Measurements from ENCODE around the gene NOS1. TPM values are rescaled to one million over a fixed set of nuclear protein-coding genes. Genes with fewer than 3 reads are reported as not detected.
A peak's percentile ranks its signal among the peaks of the same experiment; 100 is the strongest.
"Not testable (repeated sequence)": the region's sequence is repeated elsewhere in the genome, so short reads cannot be mapped to it uniquely, and the experiment has no call there.

Gene NOS1
- total RNA-seq, 1 donor from 2014 or later = 0.11 TPM

GRCh38 chr12:117188961-117189724, 172.3 kb downstream of the NOS1 start:
- Mint-ChIP-seq H3K4me1 (peaks cover 16% of the 10 kb centered on the region), H3K27me3 (ENCODE audit: insufficient read depth, low read depth) (peaks cover 6% of the 10 kb centered on the region), H3K9me3 (no peaks in the 10 kb centered on the region), H3K4me3 (peak overlapping the region; percentile 95), H3K27ac (peak overlapping the region; percentile 18), H3K36me3 (peaks cover 28% of the 10 kb centered on the region)
- Histone ChIP-seq H3K4me2 (peak overlapping the region; percentile 94), H3K36me3 (peaks cover 6% of the 10 kb centered on the region), H3K27ac (no peak overlapping the region), H3K9me3 (ENCODE audit: low read depth) (no peaks in the 10 kb centered on the region), H3K27me3 (peaks cover 7% of the 10 kb centered on the region), H3F3A (ENCODE audit: low read depth) (peaks cover 8% of the 10 kb centered on the region), H3K9ac (peak overlapping the region; percentile 77), H3K4me3 (peak overlapping the region; percentile 79), H3K4me1 (peaks cover 8% of the 10 kb centered on the region), H4K20me1 (ENCODE audit: low read depth) (peaks cover 30% of the 10 kb centered on the region), H2AFZ (replicated peaks) (no peak overlapping the region), H3K79me2 (ENCODE audit: low read depth) (peaks cover 53% of the 10 kb centered on the region)
- peak; percentile 48 for DNase-seq (ENCODE audit: low spot score)
- TF ChIP-seq EZH2 (IDR thresholded peaks at IDR 0.05) = no peak

- Mint-ChIP-seq H3K9me3 (peaks cover 3% of the 10 kb centered on the region), H3K36me3 (peaks cover 34% of the 10 kb centered on the region), H3K4me3 (peak overlapping the region; percentile 95), H3K27ac (no peak overlapping the region), H3K4me1 (peaks cover 16% of the 10 kb centered on the region), H3K27me3 (ENCODE audit: insufficient read depth, low read depth) (peaks cover 6% of the 10 kb centered on the region)
- peak overlapping the region; percentile 79 for H3K4me3 ChIP-seq
- H3K27me3 ChIP-seq = peaks cover 7% of the 10 kb centered on the region
- H3K79me2 ChIP-seq (ENCODE audit: low read depth) = peaks cover 56% of the 10 kb centered on the region
- no peak for DNase-seq (ENCODE audit: low spot score)
- no peak for TF ChIP-seq EZH2 (IDR thresholded peaks at IDR 0.05)
- TF ChIP-seq CTCF (IDR thresholded peaks at IDR 0.05) = no peak
- TF ChIP-seq EZH2phosphoT487 (IDR thresholded peaks at IDR 0.05) = no peak
- H3K9ac ChIP-seq = no peak overlapping the region
- H3K36me3 ChIP-seq = peaks cover 6% of the 10 kb centered on the region
- peaks cover 8% of the 10 kb centered on the region for H3F3A ChIP-seq (ENCODE audit: low read depth)
- H3K27ac ChIP-seq = no peak overlapping the region
- H4K20me1 ChIP-seq (ENCODE audit: low read depth) = peaks cover 30% of the 10 kb centered on the region
- H3K4me1 ChIP-seq = peaks cover 8% of the 10 kb centered on the region
- H3K4me2 ChIP-seq = peak overlapping the region; percentile 94
- no peaks in the 10 kb centered on the region for H3K9me3 ChIP-seq (ENCODE audit: low read depth)
- no peak overlapping the region for H2AFZ ChIP-seq (replicated peaks)
Measured at GRCh38 chr12:117188121-117188665, 173.2 kb downstream of the NOS1 start.

GRCh38 chr12:117187421-117187820, 174.0 kb downstream of the NOS1 start:
- H3K4me1 ChIP-seq = peaks cover 8% of the 10 kb centered on the region
- H3K9me3 ChIP-seq (ENCODE audit: low read depth) = no peaks in the 10 kb centered on the region
- peaks cover 36% of the 10 kb centered on the region for H3K36me3 Mint-ChIP-seq
- peaks cover 8% of the 10 kb centered on the region for H3F3A ChIP-seq (ENCODE audit: low read depth)
- no peak overlapping the region for H2AFZ ChIP-seq (replicated peaks)
- TF ChIP-seq EZH2 (IDR thresholded peaks at IDR 0.05) (no peak), CTCF (IDR thresholded peaks at IDR 0.05) (no peak), EZH2phosphoT487 (IDR thresholded peaks at IDR 0.05) (no peak)
- H3K79me2 ChIP-seq (ENCODE audit: low read depth) = peaks cover 60% of the 10 kb centered on the region
- no peak for DNase-seq (ENCODE audit: low spot score)
- no peak overlapping the region for H3K27ac Mint-ChIP-seq
- H3K36me3 ChIP-seq = peaks cover 6% of the 10 kb centered on the region
- peaks cover 3% of the 10 kb centered on the region for H3K9me3 Mint-ChIP-seq
- H3K4me3 Mint-ChIP-seq = no peak overlapping the region
- no peak overlapping the region for H3K4me2 ChIP-seq
- H3K27me3 ChIP-seq = peaks cover 7% of the 10 kb centered on the region
- H4K20me1 ChIP-seq (ENCODE audit: low read depth) = peaks cover 30% of the 10 kb centered on the region
- peaks cover 16% of the 10 kb centered on the region for H3K4me1 Mint-ChIP-seq
- no peak overlapping the region for H3K4me3 ChIP-seq
- peaks cover 6% of the 10 kb centered on the region for H3K27me3 Mint-ChIP-seq (ENCODE audit: insufficient read depth, low read depth)
- no peak overlapping the region for H3K9ac ChIP-seq
- no peak overlapping the region for H3K27ac ChIP-seq

- H3K4me1 Mint-ChIP-seq = peaks cover 3% of the 10 kb centered on the region
- Histone ChIP-seq H3K36me3 (peaks cover 16% of the 10 kb centered on the region), H3K4me2 (no peak overlapping the region), H3K9me3 (ENCODE audit: low read depth) (no peaks in the 10 kb centered on the region), H4K20me1 (ENCODE audit: low read depth) (peaks cover 12% of the 10 kb centered on the region), H3K79me2 (ENCODE audit: low read depth) (peaks cover 43% of the 10 kb centered on the region), H2AFZ (replicated peaks) (no peak overlapping the region), H3F3A (ENCODE audit: low read depth) (peaks cover 3% of the 10 kb centered on the region), H3K27me3 (no peaks in the 10 kb centered on the region), H3K4me1 (no peaks in the 10 kb centered on the region), H3K27ac (no peak overlapping the region), H3K9ac (no peak overlapping the region), H3K4me3 (no peak overlapping the region)
- DNase-seq (ENCODE audit: low spot score) = no peak
- H3K27ac Mint-ChIP-seq = no peak overlapping the region
- H3K36me3 Mint-ChIP-seq = peaks cover 72% of the 10 kb centered on the region
- no peak for TF ChIP-seq CTCF (IDR thresholded peaks at IDR 0.05)
- TF ChIP-seq EZH2phosphoT487 (IDR thresholded peaks at IDR 0.05) = no peak
- TF ChIP-seq EZH2 (IDR thresholded peaks at IDR 0.05) = no peak
- H3K9me3 Mint-ChIP-seq = peaks cover 9% of the 10 kb centered on the region
- H3K4me3 Mint-ChIP-seq = no peak overlapping the region
- no peaks in the 10 kb centered on the region for H3K27me3 Mint-ChIP-seq (ENCODE audit: insufficient read depth, low read depth)
Measured at GRCh38 chr12:117182866-117183265, 178.6 kb downstream of the NOS1 start.

GRCh38 chr12:117181468-117181843, 180.0 kb downstream of the NOS1 start:
- H3K27me3 ChIP-seq; H3K9me3 Mint-ChIP-seq; H3K27ac Mint-ChIP-seq; H3K4me1 ChIP-seq; H3K27ac ChIP-seq; H3K4me2 ChIP-seq; DNase-seq (ENCODE audit: low spot score); H3F3A ChIP-seq (ENCODE audit: low read depth); H3K27me3 Mint-ChIP-seq (ENCODE audit: insufficient read depth, low read depth); H3K4me3 ChIP-seq; H3K9ac ChIP-seq; H3K4me1 Mint-ChIP-seq; H3K9me3 ChIP-seq (ENCODE audit: low read depth); H2AFZ ChIP-seq (replicated peaks); H3K4me3 Mint-ChIP-seq: not testable (repeated sequence)
- Histone ChIP-seq H3K79me2 (ENCODE audit: low read depth) (peaks cover 30% of the 10 kb centered on the region), H4K20me1 (ENCODE audit: low read depth) (peaks cover 11% of the 10 kb centered on the region), H3K36me3 (peaks cover 28% of the 10 kb centered on the region)
- peaks cover 68% of the 10 kb centered on the region for H3K36me3 Mint-ChIP-seq
